Adrenal gland (tissue), 5 donors: Measurements from ENCODE around the gene CFAP299.

ENCODE experiments used
- CTCF ChIP-seq, 6 experiments: fragments of 450-650 bp in 4 of 6; fragments of 200-600 bp in 2 of 6; sonication (generic) in 1 of 6; IDR thresholded peaks; 1 replicate in 5 of 6; 2 replicates in 1 of 6; pipeline versions ENCODE4 v1.5.1 to v1.8.0; 2016 to 2021; ENCODE audit warnings: antibody characterized with exemption in 6 of 6, mild to moderate bottlenecking in 2 of 6, moderate library complexity in 1 of 6
- POLR2A ChIP-seq, 2 donors: fragments of 450-650 bp; IDR thresholded peaks; one replicate each; pipeline ENCODE4 v1.6.1; 2017; ENCODE audit warnings: antibody characterized with exemption in 2 of 2, mild to moderate bottlenecking in 2 of 2, moderate library complexity in 1 of 2
- donor health status: DM: no; HTN: no; CAD: no.

- TF ChIP-seq CTCF (IDR thresholded peaks at IDR 0.05): no peak
- no peak for TF ChIP-seq POLR2A (IDR thresholded peaks at IDR 0.05)
These were observed 38.6 kb downstream of the CFAP299 start for GRCh38 chr4:80374180-80374579.
